ENCODE results near the gene SEL1L3. TPM values are rescaled to one million over a fixed set of nuclear protein-coding genes. Genes with fewer than 3 reads are reported as not detected.

SEL1L3 gene
- total and polyA plus RNA-seq, 2 donors (not counting 3 experiments of a cell fraction or from before 2014, with no cell fraction given), result 53.4 to 122 TPM

- H2AFZ ChIP-seq (ENCODE audit: low read depth, low read length), result no peak overlapping the region
- DNase-seq (ENCODE audit: low read depth, low spot score) (no peak), FAIRE-seq (no peak)
- CTCF ChIA-PET, result no interaction called here
- H3K79me2 ChIP-seq (ENCODE audit: control insufficient read depth, insufficient read depth, low read length), result no peaks in the 10 kb centered on the region
- H3K9ac ChIP-seq (replicated peaks; ENCODE audit: extremely low read depth, insufficient read depth, low read length), result no peak overlapping the region
- no peaks in the 10 kb centered on the region for H3K9me1 ChIP-seq (replicated peaks; ENCODE audit: control insufficient read depth, extremely low read depth, insufficient read depth, low read length)
- H3K4me2 ChIP-seq (ENCODE audit: insufficient read depth, low read length), result no peak overlapping the region
- no peak overlapping the region for H3K27ac ChIP-seq (ENCODE audit: insufficient read depth, low read depth, low read length)
- H4K20me1 ChIP-seq (replicated peaks; ENCODE audit: control insufficient read depth, extremely low read depth, insufficient read depth, low read length), result no peaks in the 10 kb centered on the region
- no peaks in the 10 kb centered on the region for H3K36me3 ChIP-seq (ENCODE audit: control insufficient read depth in 2 of 2, extremely low read depth in 1 of 2, insufficient read depth in 2 of 2, low read length in 2 of 2)
- H3K4me3 ChIP-seq (replicated peaks in 1 of 3; ENCODE audit: insufficient read depth in 1 of 3, low read depth in 1 of 3, low read length in 3 of 3), result no peak overlapping the region
- no TSS peak for BruUV-seq (replicated peaks)
- peaks cover 6% of the 10 kb centered on the region for H3K4me1 ChIP-seq (ENCODE audit: control insufficient read depth, extremely low read depth, insufficient read depth, low read length)
- H3K9me3 ChIP-seq (replicated peaks; ENCODE audit: control insufficient read depth, insufficient read depth, low read length), result no peaks in the 10 kb centered on the region
- dilution Hi-C loops (cut with MboI; ENCODE audit: extremely low pct_ligation_motif_present, low sequenced_read_pairs) (no loop called here), intact Hi-C loops (cut with micrococcal nuclease) (no loop called here)
- TF ChIP-seq POLR2AphosphoS5 (IDR thresholded peaks at IDR 0.05; ENCODE audit: insufficient read depth, low read depth, low read length) (no peak), JUN (IDR thresholded peaks at IDR 0.05; ENCODE audit: borderline replicate concordance, insufficient read depth, insufficient read length, low read depth) (no peak), GATA2 (IDR thresholded peaks at IDR 0.05; ENCODE audit: insufficient read depth, insufficient read length, low read depth, low read length) (no peak), MAX (IDR thresholded peaks at IDR 0.05; ENCODE audit: insufficient read depth, insufficient read length) (no peak), CTCF (IDR thresholded peaks at IDR 0.05; ENCODE audit: extremely low read depth in 1 of 2, insufficient read depth in 1 of 2, low read depth in 1 of 2, low read length in 2 of 2) (no peak)
- POLR2A ChIA-PET, result no interaction called here
- H3K27me3 ChIP-seq (ENCODE audit: control insufficient read depth in 2 of 2, insufficient read depth in 2 of 2, low read length in 2 of 2), result no peaks in the 10 kb centered on the region
Observed at GRCh38 chr4:25903900-25904747, 41.3 kb upstream of the SEL1L3 start.

All from endothelial cell of umbilical vein (primary cell).